Suprapubic skin (tissue), 4 donors: ENCODE results near the gene CYSRT1.

Experiments used
- POLR2A ChIP-seq, 2 donors: fragments of 450-650 bp; IDR thresholded peaks; one replicate each; pipeline ENCODE4 v1.6.1; 2017; ENCODE audit warnings: antibody characterized with exemption in 2 of 2, mild to moderate bottlenecking in 2 of 2, moderate library complexity in 2 of 2
- POLR2AphosphoS5 ChIP-seq, 3 donors: sonication (generic); formaldehyde crosslinking; IDR thresholded peaks; one replicate each; pipeline ENCODE4 v1.6.1; 2017; ENCODE audit warnings: antibody characterized with exemption in 3 of 3
- TF ChIP-seq, protein P1 (sequence below), 2 donors: fragments of 200-600 bp in 1 of 2; fragments of 450-650 bp in 1 of 2; sonication (generic) in 1 of 2; IDR thresholded peaks; one replicate each; pipeline ENCODE4 v1.5.1; 2016 to 2019; ENCODE audit warnings: antibody characterized with exemption in 2 of 2, mild to moderate bottlenecking in 1 of 2, moderate library complexity in 1 of 2

DNA sequence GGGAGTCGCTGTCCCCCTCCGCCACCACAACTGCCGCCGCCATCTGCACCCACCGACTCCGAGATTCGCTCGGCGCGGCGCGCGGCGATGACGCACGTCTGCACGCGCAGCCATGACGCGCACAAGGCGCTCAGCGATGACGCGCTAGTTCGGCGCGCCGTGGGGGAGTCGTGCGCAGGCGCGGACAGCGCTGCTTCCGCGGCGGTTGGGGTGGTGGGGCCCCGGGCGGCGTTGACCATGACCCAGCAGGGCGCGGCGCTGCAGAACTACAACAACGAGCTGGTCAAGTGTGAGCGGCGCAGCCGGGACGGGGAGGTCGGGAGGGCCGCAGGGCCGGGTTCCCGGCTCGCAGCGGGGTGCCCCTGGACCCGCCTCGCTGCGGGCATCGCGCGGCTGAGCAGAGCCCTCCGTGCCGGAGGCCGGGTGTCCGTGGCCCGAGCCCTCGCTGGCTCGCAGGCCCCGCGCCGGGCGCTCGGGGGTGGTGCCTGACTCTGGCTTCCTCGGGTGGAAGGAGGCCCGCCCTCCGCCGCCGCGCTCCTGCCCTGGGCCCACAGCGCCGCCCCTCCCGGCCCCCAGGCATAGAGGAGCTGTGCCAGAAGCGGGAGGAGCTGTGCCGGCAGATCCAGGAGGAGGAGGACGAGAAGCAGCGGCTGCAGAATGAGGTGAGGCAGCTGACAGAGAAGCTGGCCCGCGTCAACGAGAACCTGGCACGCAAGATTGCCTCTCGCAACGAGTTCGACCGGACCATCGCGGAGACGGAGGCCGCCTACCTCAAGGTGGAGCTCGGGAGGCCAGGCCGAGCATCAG is 36.3 kb upstream of the CYSRT1 start, which contains the start of the genes ANAPC2 and SSNA1:
- TF ChIP-seq POLR2A (IDR thresholded peaks at IDR 0.05) = peak in 1 of 2 donors; percentile 83
- TF ChIP-seq, protein P1, sequence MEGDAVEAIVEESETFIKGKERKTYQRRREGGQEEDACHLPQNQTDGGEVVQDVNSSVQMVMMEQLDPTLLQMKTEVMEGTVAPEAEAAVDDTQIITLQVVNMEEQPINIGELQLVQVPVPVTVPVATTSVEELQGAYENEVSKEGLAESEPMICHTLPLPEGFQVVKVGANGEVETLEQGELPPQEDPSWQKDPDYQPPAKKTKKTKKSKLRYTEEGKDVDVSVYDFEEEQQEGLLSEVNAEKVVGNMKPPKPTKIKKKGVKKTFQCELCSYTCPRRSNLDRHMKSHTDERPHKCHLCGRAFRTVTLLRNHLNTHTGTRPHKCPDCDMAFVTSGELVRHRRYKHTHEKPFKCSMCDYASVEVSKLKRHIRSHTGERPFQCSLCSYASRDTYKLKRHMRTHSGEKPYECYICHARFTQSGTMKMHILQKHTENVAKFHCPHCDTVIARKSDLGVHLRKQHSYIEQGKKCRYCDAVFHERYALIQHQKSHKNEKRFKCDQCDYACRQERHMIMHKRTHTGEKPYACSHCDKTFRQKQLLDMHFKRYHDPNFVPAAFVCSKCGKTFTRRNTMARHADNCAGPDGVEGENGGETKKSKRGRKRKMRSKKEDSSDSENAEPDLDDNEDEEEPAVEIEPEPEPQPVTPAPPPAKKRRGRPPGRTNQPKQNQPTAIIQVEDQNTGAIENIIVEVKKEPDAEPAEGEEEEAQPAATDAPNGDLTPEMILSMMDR (IDR thresholded peaks at IDR 0.05) = peak in 1 of 2 donors; percentile 42
- TF ChIP-seq POLR2AphosphoS5 (IDR thresholded peaks at IDR 0.05) = peak; percentile 92 to 99 (median 99)
